IPS DF 6.9 (cell line): ENCODE results near the gene TACC2.

ENCODE experiments used
- DNase-seq: peaks from one replicate; pipeline ENCODE4 v3.0.0-alpha.2; 2013; ENCODE audit warnings: low read depth, low spot score
- H3K27ac ChIP-seq: one replicate; pipeline ENCODE4 v1.5.1; 2013; ENCODE audit warnings: low read length, control low read depth
- H3K27me3 ChIP-seq: 2 replicates; pipeline ENCODE4 v1.6.1; 2013; ENCODE audit warnings: mild to moderate bottlenecking, low read length; ENCODE audit not compliant: control insufficient read depth, insufficient read depth
- H3K36me3 ChIP-seq: 2 replicates; pipeline ENCODE4 v1.6.1; 2013; ENCODE audit warnings: low read length; ENCODE audit not compliant: control insufficient read depth, insufficient read depth
- H3K4me1 ChIP-seq: 2 replicates; pipeline ENCODE4 v1.6.1; 2013; ENCODE audit warnings: low read length; ENCODE audit not compliant: control insufficient read depth, insufficient read depth
- H3K4me3 ChIP-seq: 2 replicates; pipeline ENCODE4 v1.5.1; 2013; ENCODE audit warnings: mild to moderate bottlenecking, low read length
- H3K9me3 ChIP-seq: 2 replicates; pipeline ENCODE4 v1.6.1; 2013; ENCODE audit warnings: low read length, inconsistent platforms; ENCODE audit not compliant: control insufficient read depth, insufficient read depth
- WGBS: extraction: QIAGEN DNeasy Blood & Tissue Kit; methylation state at CpG from one replicate; pipeline ENCODE4 v1.1.7; 2013; ENCODE audit warnings: mixed read lengths, missing lambda C conversion rate; ENCODE audit not compliant: insufficient read length, insufficient coverage; 5-methylcytosine and 5-hydroxymethylcytosine counted together

The TACC2 gene

DNA sequence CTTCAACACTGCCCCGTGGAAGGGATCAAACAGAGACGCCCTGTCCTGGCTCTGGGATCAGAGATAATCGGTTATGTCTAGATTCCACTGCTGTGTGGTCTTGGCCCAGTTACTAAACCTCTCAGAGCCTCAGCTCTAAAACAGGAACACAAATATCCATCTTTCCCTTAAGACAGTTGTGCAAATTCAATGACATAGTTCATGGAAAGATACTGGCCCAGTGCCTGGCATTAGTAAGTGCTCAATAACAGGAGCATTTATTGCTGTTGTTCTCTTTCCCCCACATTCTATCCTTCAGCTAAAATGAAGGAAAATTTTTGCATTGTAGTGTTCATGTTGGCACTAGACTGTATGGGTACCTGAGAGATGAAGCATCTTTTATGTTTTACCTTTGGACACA, 58.6 kb downstream of the TACC2 start:
- Histone ChIP-seq H3K9me3 (no peaks in the 10 kb centered on the region), H3K4me3 (no peak overlapping the region), H3K36me3 (no peaks in the 10 kb centered on the region), H3K4me1 (peaks cover 7% of the 10 kb centered on the region; the same call in 1 of the 2 replicates), H3K27ac (no peak overlapping the region), H3K27me3 (no peaks in the 10 kb centered on the region)
- DNase-seq: no peak
- no CpG with 5 or more reads among the region's 3 CpGs for WGBS

DNA sequence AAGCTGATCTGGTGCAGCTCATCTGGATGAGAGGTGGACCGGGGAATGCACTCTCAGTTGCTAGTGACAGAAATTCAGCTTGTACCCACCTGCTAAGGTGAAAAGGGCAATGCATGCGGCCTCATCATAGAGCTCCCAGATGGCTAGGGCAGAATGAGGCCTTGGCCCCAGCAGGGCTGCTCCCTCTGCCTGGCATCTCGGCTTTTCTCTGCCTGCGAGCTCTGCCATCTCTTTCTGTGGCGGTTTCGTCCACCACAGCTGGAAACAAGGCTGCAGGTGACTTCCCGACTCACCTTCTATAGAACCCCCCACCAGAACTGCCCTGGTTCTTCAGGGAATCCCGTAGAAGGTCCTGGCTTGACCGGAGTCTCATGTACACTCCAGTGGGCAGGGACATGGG, 60.1 kb downstream of the TACC2 start:
- Histone ChIP-seq H3K27me3 (no peaks in the 10 kb centered on the region), H3K27ac (no peak overlapping the region), H3K4me3 (no peak overlapping the region), H3K4me1 (peaks cover 7% of the 10 kb centered on the region; the same call in 1 of the 2 replicates), H3K9me3 (no peaks in the 10 kb centered on the region), H3K36me3 (no peaks in the 10 kb centered on the region)
- no peak for DNase-seq
- no CpG with 5 or more reads among the region's 9 CpGs for WGBS

DNA sequence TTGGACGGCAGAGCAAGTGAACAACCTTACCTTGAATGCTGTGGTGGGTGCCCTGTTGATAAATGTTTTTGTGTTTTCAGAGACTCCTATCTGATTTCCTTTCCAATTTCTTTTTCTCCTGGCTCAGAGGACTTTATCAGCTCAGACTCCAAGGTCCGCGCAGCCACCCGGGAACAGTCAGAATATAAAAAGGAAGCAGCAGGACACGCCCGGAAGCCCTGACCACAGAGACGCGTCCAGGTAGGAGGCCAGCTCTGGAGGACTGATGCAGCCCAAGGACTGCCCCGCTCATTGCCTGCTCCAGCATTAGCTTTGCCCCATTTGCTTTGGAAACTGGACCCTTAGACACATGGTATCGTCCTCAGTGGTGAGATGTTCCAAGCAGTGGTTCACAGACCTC, 61.3 kb downstream of the TACC2 start:
- Histone ChIP-seq H3K9me3 (no peaks in the 10 kb centered on the region), H3K36me3 (no peaks in the 10 kb centered on the region), H3K4me3 (no peak overlapping the region), H3K27me3 (no peaks in the 10 kb centered on the region), H3K27ac (no peak overlapping the region), H3K4me1 (peaks cover 3% of the 10 kb centered on the region; the same call in 1 of the 2 replicates)
- WGBS: no CpG with 5 or more reads among the region's 10 CpGs
- DNase-seq: no peak

- no peak for DNase-seq
- no peak overlapping the region for H3K27ac ChIP-seq
- H3K27me3 ChIP-seq: no peaks in the 10 kb centered on the region
- WGBS: no CpG with 5 or more reads among the region's 9 CpGs
- H3K4me3 ChIP-seq: no peak overlapping the region
- H3K4me1 ChIP-seq: peaks cover 3% of the 10 kb centered on the region; the same call in 1 of the 2 replicates
- H3K36me3 ChIP-seq: no peaks in the 10 kb centered on the region
- H3K9me3 ChIP-seq: no peaks in the 10 kb centered on the region
These were observed 61.8 kb downstream of the TACC2 start for GRCh38 chr10:122050811-122051210.

DNA sequence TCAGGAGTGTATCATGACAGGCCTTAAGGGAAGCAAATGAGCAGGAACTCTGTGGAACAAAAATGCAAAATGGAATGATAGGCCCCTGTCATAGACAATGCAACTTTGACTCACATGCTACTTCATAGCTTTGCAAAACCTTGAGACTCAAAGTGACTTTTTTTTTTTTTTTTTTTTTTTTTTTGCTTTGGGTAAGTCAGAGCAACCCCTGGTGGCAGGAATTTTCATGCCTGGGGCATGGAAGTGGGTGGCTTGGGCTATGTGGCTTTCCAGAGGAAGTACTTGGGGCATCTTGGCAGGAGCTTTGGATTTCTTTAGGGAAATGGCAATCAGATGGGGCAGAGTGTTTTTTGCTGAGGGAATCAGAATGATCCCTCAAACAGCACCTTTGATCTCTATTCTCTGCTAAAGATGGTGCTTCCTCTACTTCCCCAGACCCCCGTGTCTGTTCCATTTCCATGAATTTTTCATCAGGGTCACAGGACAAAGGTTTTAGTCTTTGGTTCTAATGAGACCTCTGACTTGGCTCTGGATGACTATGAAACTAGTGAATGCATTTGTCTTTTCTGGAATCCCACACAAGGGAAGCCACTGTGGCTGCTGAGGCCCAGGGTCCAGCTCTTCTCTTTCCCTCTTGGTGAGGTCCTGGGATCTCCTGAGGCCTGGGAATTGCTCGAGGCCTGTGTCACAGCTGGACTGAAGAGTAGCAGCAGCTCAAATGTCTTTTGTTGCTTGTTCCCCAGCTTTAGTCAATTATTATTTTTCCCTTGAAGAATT, 62.8 kb downstream of the TACC2 start:
- Histone ChIP-seq H3K27me3 (no peaks in the 10 kb centered on the region), H3K36me3 (no peaks in the 10 kb centered on the region), H3K9me3 (no peaks in the 10 kb centered on the region), H3K27ac (no peak overlapping the region), H3K4me1 (peaks cover 3% of the 10 kb centered on the region; the same call in 1 of the 2 replicates), H3K4me3 (no peak overlapping the region)
- no CpG with 5 or more reads among the region's 2 CpGs for WGBS
- no peak for DNase-seq

- Histone ChIP-seq H3K36me3 (no peaks in the 10 kb centered on the region), H3K9me3 (no peaks in the 10 kb centered on the region), H3K27ac (no peak overlapping the region), H3K4me3 (no peak overlapping the region), H3K27me3 (no peaks in the 10 kb centered on the region), H3K4me1 (peaks cover 3% of the 10 kb centered on the region; the same call in 1 of the 2 replicates)
- WGBS: no CpG with 5 or more reads among the region's 6 CpGs
- no peak for DNase-seq
These were observed 63.7 kb downstream of the TACC2 start for GRCh38 chr10:122052701-122053100.

DNA sequence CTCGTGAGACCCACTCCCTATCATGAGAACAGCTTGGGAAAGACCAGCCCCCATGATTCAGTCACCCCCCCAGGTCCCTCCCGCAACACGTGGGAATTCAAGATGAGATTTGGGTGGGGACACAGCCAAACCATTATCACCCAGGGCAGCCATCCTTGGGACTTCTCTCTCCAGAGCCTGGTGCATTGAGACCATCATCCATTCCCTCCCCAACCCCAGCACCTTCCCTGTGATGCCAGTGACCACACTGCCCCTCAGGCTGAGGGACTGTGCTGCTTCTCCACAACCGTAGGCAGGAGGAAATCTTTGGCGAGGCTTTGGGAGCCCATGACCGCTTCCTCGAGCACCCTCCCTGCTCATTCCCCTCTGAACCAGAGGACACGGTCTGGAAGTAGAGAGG, 64.4 kb downstream of the TACC2 start:
- WGBS: no CpG with 5 or more reads among the region's 8 CpGs
- no peak overlapping the region for H3K27ac ChIP-seq
- H3K4me1 ChIP-seq: peaks cover 3% of the 10 kb centered on the region; the same call in 1 of the 2 replicates
- no peaks in the 10 kb centered on the region for H3K27me3 ChIP-seq
- no peak for DNase-seq
- no peak overlapping the region for H3K4me3 ChIP-seq
- H3K36me3 ChIP-seq: no peaks in the 10 kb centered on the region
- H3K9me3 ChIP-seq: no peaks in the 10 kb centered on the region

DNA sequence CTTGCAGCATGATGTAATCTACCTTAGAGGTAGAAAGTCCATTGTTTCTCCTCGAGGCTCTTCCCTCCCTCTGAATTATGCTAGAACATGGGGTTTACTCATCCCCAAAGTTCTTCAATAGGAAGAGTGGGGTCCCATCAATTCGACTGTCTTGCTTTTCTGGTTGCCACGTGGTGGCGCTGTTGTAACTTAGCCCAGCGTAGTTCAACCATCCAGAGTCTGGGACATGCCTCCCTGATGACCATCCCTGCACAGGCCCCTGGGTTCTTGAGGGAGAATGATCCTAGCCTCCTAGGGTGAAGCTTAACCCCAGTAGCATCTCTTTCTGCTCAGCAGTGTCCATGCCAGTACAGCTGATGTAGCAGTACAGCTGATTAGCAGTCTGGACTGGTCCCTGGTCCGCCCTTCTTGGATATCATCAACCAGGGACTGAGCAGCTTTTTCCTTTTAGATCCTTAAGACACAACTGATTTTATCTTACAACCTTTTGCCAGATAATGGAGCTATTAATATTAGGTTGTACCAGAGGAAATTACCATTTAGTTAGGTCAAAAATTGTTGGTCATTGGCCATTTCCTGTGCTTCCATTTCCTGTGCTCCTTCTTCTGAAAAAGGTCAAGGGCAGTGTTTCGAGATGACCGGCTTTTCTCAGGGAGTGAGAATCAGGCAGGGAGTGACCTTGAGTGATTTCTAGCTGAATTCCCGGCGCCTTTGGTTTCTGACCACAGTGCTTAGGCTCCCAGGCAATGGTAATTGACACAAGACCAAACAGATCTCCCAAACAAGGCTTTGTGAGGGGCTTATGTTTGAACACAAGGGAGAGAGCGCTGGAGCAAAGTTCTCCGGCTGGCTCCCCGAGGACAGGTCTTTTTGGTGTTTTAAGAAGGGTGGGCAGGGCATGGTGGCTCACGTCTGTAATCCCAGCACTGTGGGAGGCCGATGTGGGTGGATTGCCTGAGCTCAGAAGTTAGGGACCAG, 65.4 kb downstream of the TACC2 start:
- no CpG with 5 or more reads among the region's 15 CpGs for WGBS
- Histone ChIP-seq H3K4me3 (no peak overlapping the region), H3K4me1 (peaks cover 3% of the 10 kb centered on the region; the same call in 1 of the 2 replicates), H3K9me3 (no peaks in the 10 kb centered on the region), H3K36me3 (no peaks in the 10 kb centered on the region), H3K27ac (no peak overlapping the region), H3K27me3 (no peaks in the 10 kb centered on the region)
- no peak for DNase-seq

DNA sequence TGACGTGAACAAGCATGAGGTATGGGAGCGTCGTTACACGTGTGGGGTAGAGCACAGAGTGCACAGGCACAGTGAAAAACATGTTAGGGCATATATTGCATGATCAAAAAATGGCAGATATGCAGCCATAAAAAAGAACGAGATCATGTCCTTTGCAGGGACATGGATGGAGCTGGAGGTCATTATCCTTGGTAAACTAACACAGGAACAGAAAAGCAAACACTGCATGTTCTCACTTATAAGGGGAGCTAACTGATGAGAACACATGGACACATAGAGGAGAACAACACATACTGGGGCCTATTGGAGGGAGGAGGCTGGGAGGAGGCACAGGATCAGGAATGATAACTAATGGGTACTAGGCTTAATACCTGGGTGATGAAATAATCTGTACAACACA, 66.3 kb downstream of the TACC2 start:
- no peaks in the 10 kb centered on the region for H3K36me3 ChIP-seq
- no CpG with 5 or more reads among the region's 5 CpGs for WGBS

DNA sequence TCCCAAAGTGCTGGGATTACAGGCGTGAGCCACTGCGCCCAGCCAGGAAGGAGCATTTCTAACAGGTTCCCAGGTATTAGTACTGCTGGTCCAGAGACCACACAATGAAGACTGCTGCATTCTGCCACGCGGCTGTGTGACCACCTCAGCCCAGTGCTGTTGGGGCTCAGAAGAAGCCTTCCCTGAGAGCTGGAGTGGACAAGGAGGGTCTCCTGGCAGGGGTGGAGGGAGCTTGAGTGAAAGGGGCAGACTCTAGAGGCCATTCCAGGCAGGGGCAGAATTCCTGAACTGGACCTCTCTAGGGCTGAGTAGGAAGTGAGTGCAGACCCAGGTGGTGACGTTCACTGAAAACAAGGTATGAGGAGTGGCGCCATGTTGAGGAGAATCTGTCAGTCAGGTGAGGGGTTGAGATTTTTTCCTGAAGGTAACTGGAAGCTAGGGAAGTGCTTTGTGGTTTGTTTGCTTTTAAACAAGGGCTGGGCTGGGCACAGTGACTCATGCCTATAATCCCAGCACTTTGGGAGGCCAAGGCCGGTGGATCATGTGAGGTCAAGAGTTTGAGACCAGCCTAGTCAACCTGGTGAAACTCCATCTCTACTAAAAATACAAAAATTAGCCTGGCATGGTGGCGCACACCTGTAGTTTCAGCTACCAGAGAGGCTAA, 67.6 kb downstream of the TACC2 start:
- Histone ChIP-seq H3K36me3 (no peaks in the 10 kb centered on the region), H3K9me3 (no peaks in the 10 kb centered on the region), H3K4me3 (no peak overlapping the region), H3K4me1 (peaks cover 2% of the 10 kb centered on the region; the same call in 1 of the 2 replicates), H3K27me3 (no peaks in the 10 kb centered on the region), H3K27ac (no peak overlapping the region)
- DNase-seq: no peak
- WGBS: no CpG with 5 or more reads among the region's 8 CpGs

More for the DNA sequence above, 66.3 kb downstream of the TACC2 start:
- H3K9me3 ChIP-seq: no peaks in the 10 kb centered on the region
- peaks cover 3% of the 10 kb centered on the region; the same call in 1 of the 2 replicates for H3K4me1 ChIP-seq
- H3K27ac ChIP-seq: no peak overlapping the region
- H3K4me3 ChIP-seq: no peak overlapping the region
- DNase-seq: no peak
- no peaks in the 10 kb centered on the region for H3K27me3 ChIP-seq
